Omental fat pad (tissue), 4 donors: Measurements from ENCODE around the gene RFC2. TPM values are rescaled to one million over a fixed set of nuclear protein-coding genes. Genes with fewer than 3 reads are reported as not detected.

Experiments used
- ATAC-seq: fragments of 150-250 bp; one replicate; pipeline ENCODE4 v1.9.1; 2016; ENCODE audit warnings: mild to moderate bottlenecking, moderate library complexity; ENCODE audit not compliant: low FRiP score
- DNase-seq: peaks from one replicate; pipeline ENCODE4 v3.0.0-alpha.2; 2019; ENCODE audit warnings: low spot score
- CTCF ChIP-seq, 3 donors: fragments of 450-650 bp; IDR thresholded peaks; one replicate each; pipeline ENCODE4 v1.5.1; 2016 to 2017; ENCODE audit warnings: antibody characterized with exemption in 3 of 3, mild to moderate bottlenecking in 3 of 3, moderate library complexity in 2 of 3
- total RNA-seq, 4 donors: library from RNA; depleted of rRNA; stranded (reverse); fragments of >200 nt; gene quantifications; one replicate each; pipeline ENCODE4 v1.1.0, GENCODE V29; 2016

RFC2 gene
- total RNA-seq, 4 donors from 2014 or later = 10.9 to 14.8 (median 12.3) TPM

- TF ChIP-seq CTCF (IDR thresholded peaks at IDR 0.05) = no peak
- ATAC-seq = peak; percentile 85
- DNase-seq = peak; percentile 65
These were observed 15.6 kb upstream of the RFC2 start for GRCh38 chr7:74269757-74270277.

GRCh38 chr7:74267756-74268565, 13.8 kb upstream of the RFC2 start:
- no peak for ATAC-seq
- no peak for TF ChIP-seq CTCF (IDR thresholded peaks at IDR 0.05)

GRCh38 chr7:74266191-74266963, 12.2 kb upstream of the RFC2 start:
- DNase-seq (no peak), ATAC-seq (no peak)
- no peak for TF ChIP-seq CTCF (IDR thresholded peaks at IDR 0.05)

More at GRCh38 chr7:74267756-74268565, 13.8 kb upstream of the RFC2 start:
- no peak for DNase-seq

DNA sequence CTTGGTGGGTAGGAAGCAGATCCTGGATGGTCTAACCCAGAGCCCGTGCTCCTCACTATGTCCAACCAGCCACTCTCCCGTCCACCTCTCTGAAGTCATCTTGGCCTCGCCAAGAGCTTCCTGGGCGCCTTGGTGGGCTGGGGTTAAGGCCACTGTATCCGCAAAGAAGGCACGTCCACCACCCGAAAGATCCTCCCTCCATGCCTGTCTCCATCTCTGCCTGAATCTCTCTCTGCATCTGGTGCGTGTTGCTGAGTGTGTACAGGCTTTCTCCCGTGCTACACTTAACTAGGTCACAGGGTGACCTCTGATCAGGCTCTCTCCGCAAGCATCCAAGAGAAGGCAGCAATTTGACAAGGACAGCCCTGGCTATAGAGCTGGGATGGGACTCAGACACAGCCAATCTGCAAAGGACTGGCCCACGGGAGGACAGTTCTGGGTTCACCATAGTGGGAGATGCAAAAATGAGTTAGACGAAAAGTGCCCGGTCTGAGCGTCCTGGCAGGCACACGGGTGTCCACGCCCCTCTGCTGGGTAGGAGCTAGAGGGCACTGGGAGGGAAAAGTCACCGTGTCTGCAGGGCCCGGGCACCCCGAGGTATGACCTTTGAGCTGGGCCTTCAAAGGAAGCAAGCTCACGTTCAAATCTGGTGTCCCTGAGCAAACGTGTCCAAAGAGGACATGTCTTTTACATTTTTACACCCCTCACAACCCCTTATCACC, 9.4 kb upstream of the RFC2 start:
- no peak for TF ChIP-seq CTCF (IDR thresholded peaks at IDR 0.05)
- ATAC-seq (no peak), DNase-seq (no peak)

GRCh38 chr7:74262639-74263398, 8.6 kb upstream of the RFC2 start:
- TF ChIP-seq CTCF (IDR thresholded peaks at IDR 0.05) = no peak
- ATAC-seq (no peak), DNase-seq (no peak)

GRCh38 chr7:74258639-74259038, 4.4 kb upstream of the RFC2 start:
- ATAC-seq (no peak), DNase-seq (no peak)
- no peak for TF ChIP-seq CTCF (IDR thresholded peaks at IDR 0.05)
